ENCODE measurements around the gene MUS81. TPM values are rescaled to one million over a fixed set of nuclear protein-coding genes. Genes with fewer than 3 reads are reported as not detected.
"Not testable (repeated sequence)": the region's sequence is repeated elsewhere in the genome, so short reads cannot be mapped to it uniquely, and the experiment has no call there.

MUS81 gene
- polyA plus RNA-seq, 3 donors: 43.5 to 50.8 (median 48.1) TPM

DNA sequence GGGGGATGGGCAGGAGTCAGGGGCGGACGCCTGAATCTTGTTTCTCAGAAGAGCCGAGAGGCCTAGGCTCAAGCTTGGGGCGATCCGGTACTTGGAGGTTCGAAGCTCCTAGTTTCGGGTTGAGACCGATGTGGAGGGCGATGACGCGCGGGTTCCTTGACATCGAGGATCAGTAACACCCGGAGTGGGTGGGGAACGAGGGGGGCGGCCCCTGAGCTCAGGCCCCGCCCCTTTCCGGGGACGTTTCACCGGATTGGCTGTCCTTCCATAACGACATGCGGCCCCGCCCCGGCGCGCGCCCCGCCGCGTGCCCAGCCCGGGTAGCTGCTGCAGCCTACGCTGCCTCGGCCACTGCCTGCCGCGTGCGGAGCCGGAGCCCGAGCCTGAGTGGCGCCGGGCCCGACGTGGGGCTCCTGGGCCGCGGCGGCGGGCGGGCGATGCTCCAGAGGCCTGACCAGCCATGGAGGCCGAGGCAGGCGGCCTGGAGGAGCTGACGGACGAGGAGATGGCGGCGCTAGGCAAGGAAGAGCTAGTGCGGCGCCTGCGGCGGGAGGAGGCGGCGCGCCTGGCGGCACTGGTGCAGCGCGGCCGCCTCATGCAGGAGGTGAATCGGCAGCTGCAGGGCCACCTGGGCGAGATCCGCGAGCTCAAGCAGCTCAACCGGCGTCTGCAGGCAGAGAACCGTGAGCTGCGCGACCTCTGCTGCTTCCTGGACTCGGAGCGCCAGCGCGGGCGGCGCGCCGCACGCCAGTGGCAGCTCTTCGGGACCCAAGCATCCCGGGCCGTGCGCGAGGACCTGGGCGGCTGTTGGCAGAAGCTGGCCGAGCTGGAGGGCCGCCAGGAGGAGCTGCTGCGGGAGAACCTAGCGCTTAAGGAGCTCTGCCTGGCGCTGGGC lies 30.3 kb downstream of the MUS81 start, which contains the start of gene CCDC85B:
CCDC85B (plus strand) TSS at position 350 of the 895 bp plus-strand sequence; CDS start at position 461, 111 bp downstream.
- DNase-seq (ENCODE audit: low read depth in 3 of 3, low spot score in 2 of 3): peak; percentile 87 to 95 (median 91)

DNA sequence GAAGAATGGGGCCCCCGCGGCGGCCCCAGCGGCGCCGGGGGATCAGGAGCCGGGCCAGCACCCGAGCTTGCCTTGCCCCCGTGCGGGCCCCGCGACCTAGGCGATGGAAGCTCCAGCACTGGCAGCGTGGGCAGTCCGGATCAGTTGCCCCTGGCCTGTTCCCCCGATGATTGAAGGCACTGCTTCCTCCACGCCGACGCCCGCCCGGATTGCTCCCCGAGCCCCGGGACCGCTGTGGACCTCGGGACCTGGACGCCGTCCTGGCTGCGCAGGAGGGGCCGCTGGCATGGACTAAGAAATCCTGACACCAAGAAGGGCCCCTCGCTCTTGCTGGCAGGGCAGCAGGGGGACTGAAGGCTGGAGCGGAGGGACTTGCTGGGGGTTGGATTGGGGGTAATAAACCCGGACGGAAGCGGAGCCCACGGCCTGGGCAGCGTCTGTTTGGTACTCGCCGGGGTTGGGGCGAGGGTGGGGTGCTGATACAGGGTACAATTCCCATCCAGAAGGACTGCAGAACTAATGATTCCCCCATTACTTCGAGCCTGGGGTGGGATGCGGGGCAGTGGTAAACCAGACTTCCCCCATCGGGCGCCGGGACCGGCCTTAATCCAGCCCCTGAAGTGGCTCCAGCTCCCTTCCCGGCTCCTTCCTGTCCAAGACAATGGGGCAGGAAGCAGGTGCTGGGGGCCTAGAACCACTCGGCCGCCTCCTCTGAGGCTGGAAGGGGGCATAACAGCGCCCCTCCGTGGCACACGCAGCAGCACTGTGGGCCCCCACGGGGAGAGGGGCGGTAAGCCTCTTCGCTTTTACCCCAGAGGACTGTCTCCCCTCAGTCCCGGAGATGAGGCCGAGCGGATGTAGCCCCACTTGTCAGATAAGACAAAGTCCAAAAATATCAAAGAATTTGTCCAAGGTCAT lies 31.2 kb downstream of the MUS81 start:
- DNase-seq (ENCODE audit: low read depth in 3 of 3, low spot score in 2 of 3): no peak

DNA sequence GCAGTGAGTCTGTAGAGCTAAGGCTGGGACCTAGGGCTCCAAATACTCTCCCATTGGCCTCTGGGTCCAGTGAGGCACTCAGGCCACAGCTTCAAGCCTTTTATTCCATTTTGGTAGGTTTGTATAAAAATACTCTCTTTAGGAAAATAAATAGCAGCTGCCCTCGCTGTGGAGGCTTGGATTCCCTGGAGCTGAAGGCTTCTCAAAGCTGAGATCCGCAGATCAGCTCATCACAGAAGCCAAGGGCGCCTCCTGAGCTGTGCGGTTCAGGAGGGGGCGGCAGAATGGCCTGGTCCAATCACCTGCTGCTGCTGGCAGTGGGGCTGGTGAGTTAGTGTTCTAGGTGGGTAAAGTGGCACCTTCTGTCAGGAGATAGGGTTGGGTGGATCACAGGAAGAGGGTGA lies 31.9 kb downstream of the MUS81 start:
- DNase-seq (ENCODE audit: low read depth in 3 of 3, low spot score in 2 of 3): not testable (repeated sequence)

- DNase-seq (ENCODE audit: low read depth in 3 of 3, low spot score in 2 of 3): no peak
Measured at GRCh38 chr11:65892661-65893317, 32.6 kb downstream of the MUS81 start.

DNA sequence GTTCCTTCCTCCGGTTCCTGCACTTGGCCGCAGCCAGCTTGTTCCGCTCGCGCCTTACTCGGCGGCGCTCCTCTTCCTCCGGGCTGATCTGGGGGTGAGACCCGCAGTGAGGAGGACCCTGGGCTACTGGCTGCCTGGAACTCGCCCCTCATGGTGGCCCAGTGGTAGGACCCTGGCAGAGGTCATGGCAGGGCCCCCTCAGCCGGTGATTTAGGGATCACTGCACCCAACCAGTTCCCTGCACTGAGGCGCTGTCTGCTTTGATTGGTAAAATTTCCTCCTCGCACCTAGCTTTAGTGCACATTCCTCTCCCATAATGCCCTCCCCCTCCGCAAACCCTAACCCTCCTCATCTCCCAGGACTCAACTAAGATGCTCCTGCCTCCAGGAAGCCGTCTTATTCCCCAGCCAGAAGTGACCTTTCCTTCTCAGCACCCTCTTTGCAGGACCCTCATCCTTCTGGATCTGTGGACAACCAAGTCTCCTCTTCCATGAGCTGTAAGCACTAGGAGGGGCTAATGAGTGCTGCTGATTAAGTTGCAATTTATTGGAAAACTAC lies 33.9 kb downstream of the MUS81 start:
- no peak for DNase-seq (ENCODE audit: low read depth in 3 of 3, low spot score in 2 of 3)

DNA sequence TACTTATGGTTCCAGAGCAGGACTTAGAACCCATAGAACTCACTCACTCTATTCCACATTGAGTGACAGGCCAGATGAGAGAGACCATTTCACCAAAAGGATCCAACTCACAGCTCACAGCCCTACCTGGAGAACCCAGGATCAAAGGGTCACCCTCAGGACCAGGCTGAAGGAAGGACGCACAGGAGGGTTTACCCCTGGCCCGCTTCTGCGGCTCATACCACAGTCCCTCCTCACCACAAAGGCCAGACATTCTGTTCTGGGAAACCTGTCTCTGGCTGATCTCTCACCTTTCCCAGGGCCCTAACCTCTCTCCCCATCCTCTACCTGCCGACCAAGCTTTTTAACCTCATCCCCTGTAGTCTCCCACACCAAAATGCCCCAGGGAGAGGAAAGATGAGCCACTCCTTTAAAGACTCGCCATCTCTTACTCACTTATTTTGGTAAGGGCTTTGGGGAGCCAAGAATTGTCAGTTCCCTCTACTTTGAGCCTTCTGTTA lies 35.3 kb downstream of the MUS81 start:
- DNase-seq (ENCODE audit: low read depth in 3 of 3, low spot score in 2 of 3): no peak

- no peak for DNase-seq (ENCODE audit: low read depth in 3 of 3, low spot score in 2 of 3)
Measured at GRCh38 chr11:65896034-65896999, 36.1 kb downstream of the MUS81 start.

DNA sequence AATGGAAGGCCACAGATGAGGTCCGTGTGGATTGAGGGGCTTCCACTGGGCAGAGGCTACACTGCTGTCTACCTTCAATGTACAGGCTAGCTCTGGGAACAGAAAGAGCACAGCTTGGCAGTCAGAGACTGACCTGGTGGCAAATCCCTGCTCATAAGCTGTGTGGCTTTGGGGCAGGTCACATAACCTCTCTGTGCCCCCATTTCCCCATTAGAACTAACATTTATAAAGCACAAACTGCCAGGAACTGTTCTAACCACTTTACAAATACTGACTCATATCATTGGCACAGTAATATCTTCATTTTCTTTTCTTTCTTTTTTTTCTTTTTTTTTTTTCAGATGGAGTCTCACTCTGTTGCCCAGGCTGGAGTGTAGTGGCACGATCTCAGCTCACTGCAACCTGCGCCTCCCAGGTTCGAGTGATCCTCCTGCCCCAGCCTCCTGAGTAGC lies 36.8 kb downstream of the MUS81 start:
- no peak for DNase-seq (ENCODE audit: low read depth in 3 of 3, low spot score in 2 of 3)

DNA sequence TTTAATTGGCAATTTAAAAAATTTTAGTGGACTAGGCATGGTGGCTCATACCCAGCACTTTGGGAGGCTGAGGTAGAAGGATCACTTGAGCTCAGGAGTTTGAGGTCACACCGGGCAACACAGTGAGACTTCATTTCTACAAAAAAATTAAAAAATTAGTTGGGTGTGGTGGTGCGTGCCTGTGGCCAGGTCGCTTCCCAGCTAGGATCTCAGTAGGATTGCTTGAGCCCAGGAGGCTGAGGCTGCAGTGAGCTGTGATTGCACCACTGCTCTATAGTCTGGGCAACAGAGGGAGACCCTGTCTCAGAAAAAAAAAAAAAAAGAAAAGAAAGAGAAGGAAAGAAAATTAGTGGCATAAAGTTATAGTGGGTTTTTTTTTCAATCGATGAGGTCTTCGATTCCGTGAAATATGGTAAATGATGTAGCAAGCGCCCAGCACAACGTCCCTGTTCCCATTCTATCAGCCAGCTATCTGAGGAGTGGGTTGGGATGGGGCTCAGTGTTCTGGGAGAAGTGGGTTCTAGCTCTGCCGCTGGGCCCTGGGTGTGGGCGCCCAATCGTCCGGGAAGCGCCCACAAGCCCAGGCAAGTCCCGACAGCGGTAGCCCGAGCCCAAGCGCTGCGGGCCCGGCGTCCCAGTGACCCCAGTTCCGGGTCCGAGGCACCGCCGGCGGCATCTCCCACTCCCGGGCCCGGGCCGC lies 38.6 kb downstream of the MUS81 start:
- DNase-seq (ENCODE audit: low read depth in 3 of 3, low spot score in 2 of 3): no peak

- no peak for DNase-seq (ENCODE audit: low read depth in 3 of 3, low spot score in 2 of 3)
Measured at GRCh38 chr11:65899356-65900124, 39.3 kb downstream of the MUS81 start.

- DNase-seq (ENCODE audit: low read depth in 3 of 3, low spot score in 2 of 3): no peak
Measured at GRCh38 chr11:65900125-65900898, 40.1 kb downstream of the MUS81 start, which contains the start of gene FOSL1. Gene FOSL1 (minus strand): TSS chr11:65900388. CDS start chr11:65900339, 49 bp downstream.

- DNase-seq (ENCODE audit: low read depth in 3 of 3, low spot score in 2 of 3): no peak
Measured at GRCh38 chr11:65900899-65901180, 40.6 kb downstream of the MUS81 start.

DNA sequence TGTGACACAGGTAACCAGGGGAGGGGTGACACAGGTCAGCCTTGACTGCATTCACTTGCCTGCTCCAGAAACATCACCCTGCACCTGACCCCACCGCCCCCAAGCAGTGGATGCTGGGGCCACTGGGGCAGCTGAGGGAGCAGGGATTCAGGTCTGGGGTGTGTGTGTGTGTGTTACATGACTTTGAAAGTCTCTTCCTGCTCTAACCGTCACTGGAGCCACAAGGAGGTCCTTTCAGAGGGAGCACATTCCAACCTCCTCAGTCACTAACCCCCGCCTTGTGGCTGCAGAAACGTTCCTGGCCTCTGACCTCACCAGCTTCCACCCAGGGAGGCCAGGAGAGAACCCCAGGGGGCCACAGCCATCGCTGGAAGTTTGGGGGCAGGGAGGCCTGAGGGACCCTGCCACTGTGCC lies 42.8 kb downstream of the MUS81 start:
- no peak for DNase-seq (ENCODE audit: low read depth in 3 of 3, low spot score in 2 of 3)

GRCh38 chr11:65903715-65904114 lies 43.5 kb downstream of the MUS81 start:
- no peak for DNase-seq (ENCODE audit: low read depth in 3 of 3, low spot score in 2 of 3)

DNA sequence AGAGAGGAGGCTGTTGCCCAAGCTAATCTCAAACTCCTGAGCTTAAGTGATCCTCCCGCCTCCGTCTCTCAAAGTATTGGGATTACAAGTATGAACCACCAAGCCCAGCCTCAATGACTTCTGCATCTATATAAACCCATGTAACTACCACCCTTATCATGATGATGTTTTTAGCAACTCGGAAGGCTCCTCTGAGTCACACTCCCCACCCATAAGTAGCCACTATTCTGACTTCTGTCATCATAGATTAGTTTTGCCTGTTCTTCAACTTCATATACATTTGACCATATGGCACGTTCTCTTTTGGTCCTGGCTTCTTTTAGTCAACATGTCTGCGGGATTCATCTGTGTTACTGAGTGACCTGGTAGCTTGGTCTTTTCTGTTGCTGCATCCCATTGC lies 46.4 kb downstream of the MUS81 start:
- no peak for DNase-seq (ENCODE audit: low read depth in 3 of 3, low spot score in 2 of 3)

- no peak for DNase-seq (ENCODE audit: low read depth in 3 of 3, low spot score in 2 of 3)
Measured at GRCh38 chr11:65907878-65908277, 47.6 kb downstream of the MUS81 start.

All from right renal cortex interstitium (tissue), 3 donors.